SH-SY5Y (cell line): ENCODE results near the gene CADM2.

ENCODE experiments used
- GATA2 ChIP-seq: IDR thresholded peaks from 2 replicates; pipeline ENCODE4 v1.6.1; 2011; ENCODE audit warnings: mild to moderate bottlenecking, low read depth, low read length
- GATA3 ChIP-seq: IDR thresholded peaks from 2 replicates; pipeline ENCODE4 v1.6.1; 2011; ENCODE audit warnings: low read depth, mild to moderate bottlenecking, low read length, moderate library complexity

- no peak for TF ChIP-seq GATA2
- no peak for TF ChIP-seq GATA3
Measured at GRCh38 chr3:85487375-85487774, 528.6 kb downstream of the CADM2 start.
